Measurements from ENCODE around the gene DNASE1L1. TPM values are rescaled to one million over a fixed set of nuclear protein-coding genes. Genes with fewer than 3 reads are reported as not detected.

DNASE1L1 gene
- total and polyA plus RNA-seq, 2 of the 13 experiments (the other 11 are each of a cell fraction or from before 2014, with no cell fraction given), result 4.7 to 12.3 TPM

DNA sequence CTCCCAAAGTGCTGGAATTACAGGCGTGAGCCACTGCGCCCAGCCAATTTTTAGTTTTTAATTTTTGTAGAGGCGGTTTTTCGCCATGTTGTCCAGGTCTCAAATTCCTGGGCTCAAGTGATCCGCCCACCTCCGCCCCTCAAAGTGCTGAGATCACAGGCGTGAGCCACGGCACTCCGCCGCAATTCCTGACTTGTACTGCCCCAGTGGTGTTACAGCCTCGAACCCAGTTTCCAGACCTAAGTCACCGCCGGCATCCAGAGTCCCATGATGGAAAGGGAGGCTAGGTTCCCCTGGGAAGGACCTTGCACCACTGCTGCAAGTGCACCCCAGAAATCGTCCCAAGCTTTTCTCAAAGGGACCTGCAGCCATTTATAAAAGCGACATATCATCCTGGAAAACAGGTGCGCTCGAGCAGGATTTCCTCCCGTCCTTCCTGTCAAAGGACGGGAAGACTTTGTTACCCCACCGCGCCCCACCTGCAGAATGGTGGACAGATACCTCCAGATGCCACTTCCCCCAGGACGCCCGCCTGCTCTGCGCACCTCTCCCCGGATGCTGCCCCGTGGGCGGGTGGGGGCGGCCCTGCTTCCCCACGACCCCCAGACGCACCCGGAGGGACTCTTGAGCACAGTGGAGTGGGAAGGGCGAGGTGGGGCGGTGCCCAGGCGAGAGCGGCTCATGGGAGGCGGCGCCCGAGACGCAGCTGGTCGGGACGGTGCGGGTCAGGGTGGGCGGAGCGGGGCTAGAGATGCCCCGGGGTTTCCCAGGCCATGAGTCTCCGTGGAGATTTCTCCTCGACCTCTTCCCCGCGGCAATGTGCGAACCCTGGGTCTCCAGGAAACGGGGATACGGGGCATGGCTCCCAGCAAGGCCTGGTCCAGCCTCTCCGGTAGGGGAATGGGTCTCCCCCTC, 11.8 kb downstream of the DNASE1L1 start (continued):
- TF ChIP-seq POGK (CRISPR knock-in tag; conservative IDR thresholded peaks at IDR 0.05) (no peak), HDAC1 (CRISPR knock-in tag; IDR thresholded peaks at IDR 0.05) (peak; percentile 30; the same call in 1 of the 2 replicates), TAF1 (CRISPR knock-in tag; IDR thresholded peaks at IDR 0.05) (peak; percentile 46; the same call in 1 of the 2 replicates), ZNF350 (CRISPR knock-in tag; IDR thresholded peaks at IDR 0.05; ENCODE audit: borderline replicate concordance, low read depth) (peak; percentile 11; the same call in 1 of the 2 replicates), IRF9 (CRISPR knock-in tag; IDR thresholded peaks at IDR 0.05; ENCODE audit: borderline replicate concordance) (0 out of 2 replicates have a peak, but pooled peaks have one; percentile 12), CHD4 (IDR thresholded peaks at IDR 0.05; ENCODE audit: borderline replicate concordance, low read length) (no peak), AGO2 (optimal IDR thresholded peaks at IDR 0.05; ENCODE audit: low read depth, low read length) (peak; percentile 62), ZNF709 (CRISPR knock-in tag; IDR thresholded peaks at IDR 0.05) (peak; percentile 25; the same call in 1 of the 2 replicates), ZNF850 (CRISPR knock-in tag; conservative IDR thresholded peaks at IDR 0.05) (no peak), ZXDC (CRISPR knock-in tag; IDR thresholded peaks at IDR 0.05) (peak; percentile 99), ZNF121 (CRISPR knock-in tag; IDR thresholded peaks at IDR 0.05) (0 out of 2 replicates have a peak, but pooled peaks have one; percentile 28), ZNF790 (CRISPR knock-in tag; IDR thresholded peaks at IDR 0.05; ENCODE audit: borderline replicate concordance) (0 out of 2 replicates have a peak, but pooled peaks have one; percentile 35)
- TF ChIP-seq, protein P1, sequence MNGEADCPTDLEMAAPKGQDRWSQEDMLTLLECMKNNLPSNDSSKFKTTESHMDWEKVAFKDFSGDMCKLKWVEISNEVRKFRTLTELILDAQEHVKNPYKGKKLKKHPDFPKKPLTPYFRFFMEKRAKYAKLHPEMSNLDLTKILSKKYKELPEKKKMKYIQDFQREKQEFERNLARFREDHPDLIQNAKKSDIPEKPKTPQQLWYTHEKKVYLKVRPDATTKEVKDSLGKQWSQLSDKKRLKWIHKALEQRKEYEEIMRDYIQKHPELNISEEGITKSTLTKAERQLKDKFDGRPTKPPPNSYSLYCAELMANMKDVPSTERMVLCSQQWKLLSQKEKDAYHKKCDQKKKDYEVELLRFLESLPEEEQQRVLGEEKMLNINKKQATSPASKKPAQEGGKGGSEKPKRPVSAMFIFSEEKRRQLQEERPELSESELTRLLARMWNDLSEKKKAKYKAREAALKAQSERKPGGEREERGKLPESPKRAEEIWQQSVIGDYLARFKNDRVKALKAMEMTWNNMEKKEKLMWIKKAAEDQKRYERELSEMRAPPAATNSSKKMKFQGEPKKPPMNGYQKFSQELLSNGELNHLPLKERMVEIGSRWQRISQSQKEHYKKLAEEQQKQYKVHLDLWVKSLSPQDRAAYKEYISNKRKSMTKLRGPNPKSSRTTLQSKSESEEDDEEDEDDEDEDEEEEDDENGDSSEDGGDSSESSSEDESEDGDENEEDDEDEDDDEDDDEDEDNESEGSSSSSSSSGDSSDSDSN (CRISPR knock-in tag; IDR thresholded peaks at IDR 0.05), result peak; percentile 28; the same call in 1 of the 2 replicates
- TF ChIP-seq, protein P2, sequence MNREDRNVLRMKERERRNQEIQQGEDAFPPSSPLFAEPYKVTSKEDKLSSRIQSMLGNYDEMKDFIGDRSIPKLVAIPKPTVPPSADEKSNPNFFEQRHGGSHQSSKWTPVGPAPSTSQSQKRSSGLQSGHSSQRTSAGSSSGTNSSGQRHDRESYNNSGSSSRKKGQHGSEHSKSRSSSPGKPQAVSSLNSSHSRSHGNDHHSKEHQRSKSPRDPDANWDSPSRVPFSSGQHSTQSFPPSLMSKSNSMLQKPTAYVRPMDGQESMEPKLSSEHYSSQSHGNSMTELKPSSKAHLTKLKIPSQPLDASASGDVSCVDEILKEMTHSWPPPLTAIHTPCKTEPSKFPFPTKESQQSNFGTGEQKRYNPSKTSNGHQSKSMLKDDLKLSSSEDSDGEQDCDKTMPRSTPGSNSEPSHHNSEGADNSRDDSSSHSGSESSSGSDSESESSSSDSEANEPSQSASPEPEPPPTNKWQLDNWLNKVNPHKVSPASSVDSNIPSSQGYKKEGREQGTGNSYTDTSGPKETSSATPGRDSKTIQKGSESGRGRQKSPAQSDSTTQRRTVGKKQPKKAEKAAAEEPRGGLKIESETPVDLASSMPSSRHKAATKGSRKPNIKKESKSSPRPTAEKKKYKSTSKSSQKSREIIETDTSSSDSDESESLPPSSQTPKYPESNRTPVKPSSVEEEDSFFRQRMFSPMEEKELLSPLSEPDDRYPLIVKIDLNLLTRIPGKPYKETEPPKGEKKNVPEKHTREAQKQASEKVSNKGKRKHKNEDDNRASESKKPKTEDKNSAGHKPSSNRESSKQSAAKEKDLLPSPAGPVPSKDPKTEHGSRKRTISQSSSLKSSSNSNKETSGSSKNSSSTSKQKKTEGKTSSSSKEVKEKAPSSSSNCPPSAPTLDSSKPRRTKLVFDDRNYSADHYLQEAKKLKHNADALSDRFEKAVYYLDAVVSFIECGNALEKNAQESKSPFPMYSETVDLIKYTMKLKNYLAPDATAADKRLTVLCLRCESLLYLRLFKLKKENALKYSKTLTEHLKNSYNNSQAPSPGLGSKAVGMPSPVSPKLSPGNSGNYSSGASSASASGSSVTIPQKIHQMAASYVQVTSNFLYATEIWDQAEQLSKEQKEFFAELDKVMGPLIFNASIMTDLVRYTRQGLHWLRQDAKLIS (CRISPR knock-in tag; IDR thresholded peaks at IDR 0.05), result 0 out of 2 replicates have a peak, but pooled peaks have one; percentile 39

All from HepG2 (cell line).